GM18507 (cell line): ENCODE results near the gene EFHD2.
"Not testable (repeated sequence)": the region's sequence is repeated elsewhere in the genome, so short reads cannot be mapped to it uniquely, and the experiment has no call there.

Experiments
- DNase-seq: peaks from one replicate; pipeline ENCODE4 v3.0.0; 2011; ENCODE audit warnings: low read depth; ENCODE audit not compliant: insufficient read length; ENCODE audit errors: extremely low spot score
- FAIRE-seq: peaks from 2 replicates; lab custom pipeline; 2011; peaks lifted over from hg19 to GRCh38; lab: Jason Lieb, UNC

The EFHD2 gene

GRCh38 chr1:15385420-15385819 lies 24.3 kb upstream of the EFHD2 start:
- FAIRE-seq: no peak
- DNase-seq: no peak

DNA sequence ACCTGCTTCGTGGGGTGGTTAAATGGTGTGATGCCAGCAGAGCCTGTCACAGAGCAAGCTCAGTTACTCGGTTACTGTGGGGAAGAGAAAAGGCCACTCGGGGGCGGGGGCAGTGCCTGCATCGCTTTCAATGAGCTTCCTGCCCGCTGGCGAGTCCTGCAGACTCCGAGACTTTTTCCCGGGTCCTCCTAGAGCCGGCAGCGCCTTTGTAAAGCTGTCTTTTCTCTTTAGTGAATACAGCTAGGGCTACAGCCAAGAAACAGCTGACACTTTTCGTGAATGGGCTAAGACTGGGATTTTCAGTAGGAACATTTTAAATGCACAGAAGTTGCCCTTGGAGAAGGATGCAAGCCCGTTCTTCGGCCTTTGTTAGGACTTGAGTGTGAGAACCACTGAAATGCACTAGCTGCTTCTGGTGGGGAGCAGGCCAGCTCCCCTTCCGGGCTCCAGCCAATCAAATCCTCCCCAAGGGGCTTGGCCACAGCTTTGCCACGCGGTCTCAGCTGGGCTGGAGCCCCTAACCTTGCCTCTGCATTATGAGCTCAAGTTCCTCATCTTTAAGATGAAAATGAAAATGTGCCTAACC lies 23.4 kb upstream of the EFHD2 start:
- DNase-seq: no peak
- no peak for FAIRE-seq

GRCh38 chr1:15388201-15388880 lies 21.3 kb upstream of the EFHD2 start:
- FAIRE-seq (no peak), DNase-seq (no peak)

DNA sequence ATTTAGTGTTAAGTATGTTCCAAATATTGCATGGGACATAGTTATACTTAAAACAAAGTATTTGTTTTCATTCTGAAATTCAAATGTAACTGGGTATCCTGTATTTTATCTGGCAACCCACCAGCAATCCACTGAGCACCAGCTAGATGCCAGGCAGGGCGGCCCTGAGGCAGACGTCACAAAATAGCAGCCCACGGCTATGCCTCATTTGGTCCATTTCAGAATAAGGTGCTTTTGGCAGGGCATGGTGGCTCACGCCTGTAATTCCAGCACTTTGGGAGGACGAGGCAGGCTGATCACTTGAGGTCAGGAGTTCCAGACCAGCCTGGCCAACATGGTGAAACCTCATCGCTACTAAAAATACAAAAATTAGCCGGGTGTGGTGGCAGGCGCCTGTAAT lies 19.9 kb upstream of the EFHD2 start:
- not testable (repeated sequence) for DNase-seq, FAIRE-seq

DNA sequence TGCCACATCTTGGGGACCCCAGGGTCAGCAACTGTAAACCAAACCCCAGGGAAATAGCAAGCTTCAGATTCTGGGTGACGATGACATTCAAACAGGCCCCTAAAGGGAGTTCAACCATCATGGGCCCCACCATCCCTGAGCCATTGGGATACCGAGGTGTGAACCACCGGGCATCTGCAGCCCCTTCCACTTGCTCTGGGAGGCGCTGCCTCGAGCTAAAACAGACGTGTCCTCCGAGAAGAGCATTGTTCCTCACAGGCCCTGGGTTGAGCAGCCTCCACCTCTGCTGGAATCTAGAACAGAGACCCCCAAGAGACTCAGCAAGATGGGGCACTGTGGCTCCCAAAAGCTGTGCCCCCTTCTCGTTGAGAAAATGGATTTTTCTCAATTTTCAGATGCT lies 19.0 kb upstream of the EFHD2 start:
- DNase-seq (no peak), FAIRE-seq (no peak)

- DNase-seq (no peak), FAIRE-seq (no peak)
These were observed 18.3 kb upstream of the EFHD2 start for GRCh38 chr1:15391366-15391765.

DNA sequence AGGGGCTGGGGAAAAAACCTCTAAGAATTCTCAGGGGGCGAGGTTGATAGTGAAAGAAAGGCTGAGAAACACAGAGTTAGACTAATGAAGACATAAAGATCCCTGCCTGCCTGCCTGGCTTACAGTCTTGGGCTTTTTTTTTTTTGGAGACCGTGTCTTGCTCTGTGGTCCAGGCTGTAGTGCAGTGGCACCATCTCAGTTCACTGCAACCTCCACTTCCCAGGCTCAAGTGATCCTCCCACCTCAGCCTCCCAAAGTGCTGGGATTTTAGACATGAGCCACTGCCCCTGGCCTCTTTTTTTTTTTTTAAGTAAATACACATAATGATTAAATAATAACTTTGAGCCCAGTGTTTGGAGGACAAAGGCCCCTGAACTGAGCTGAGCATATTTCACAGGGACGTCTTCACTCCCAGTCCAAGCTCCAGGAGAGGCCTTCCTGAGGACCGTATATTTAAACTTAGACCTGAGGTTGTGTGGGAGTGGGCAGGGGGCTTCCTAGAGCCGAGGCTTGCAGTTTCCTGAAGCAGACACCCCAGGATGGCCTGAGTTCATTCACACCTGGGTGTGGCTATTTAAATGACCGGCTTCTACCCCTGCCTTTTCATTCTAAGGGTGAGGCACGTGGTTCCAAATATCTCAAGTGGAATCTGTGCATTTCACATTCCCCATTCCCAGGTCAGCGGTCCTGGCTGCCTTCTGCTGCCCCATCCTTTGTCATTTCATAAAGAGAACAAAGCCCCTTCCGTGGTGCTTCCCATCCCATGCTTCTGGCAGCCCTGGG lies 16.0 kb upstream of the EFHD2 start:
- no peak for FAIRE-seq
- DNase-seq: no peak

- FAIRE-seq: no peak
These were observed 15.4 kb upstream of the EFHD2 start for GRCh38 chr1:15394258-15394690.

GRCh38 chr1:15397236-15397635 lies 12.5 kb upstream of the EFHD2 start:
- FAIRE-seq (no peak), DNase-seq (no peak)

More at GRCh38 chr1:15394258-15394690, 15.4 kb upstream of the EFHD2 start:
- no peak for DNase-seq

DNA sequence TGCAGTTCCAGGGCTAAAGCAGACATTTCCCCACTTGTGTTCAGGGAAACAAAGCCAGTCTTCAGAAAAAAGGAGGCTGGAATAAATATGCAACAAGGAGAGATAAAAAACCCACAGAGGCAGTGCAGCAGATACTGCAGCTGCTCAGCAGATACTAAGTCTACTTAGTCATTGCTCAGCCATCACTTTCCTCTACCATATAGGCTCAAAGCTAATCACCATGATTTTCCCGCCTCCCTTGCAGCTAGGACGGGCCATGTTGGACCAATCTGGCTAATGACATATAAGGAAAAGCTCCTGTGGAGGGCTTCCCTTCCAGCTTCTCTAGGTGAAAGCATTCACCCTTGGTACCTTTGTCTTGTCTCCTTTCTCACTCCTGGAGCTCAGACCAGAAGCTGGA lies 10.0 kb upstream of the EFHD2 start:
- DNase-seq (no peak), FAIRE-seq (no peak)

- no peak for FAIRE-seq
These were observed 9.1 kb upstream of the EFHD2 start for GRCh38 chr1:15400627-15401026.

DNA sequence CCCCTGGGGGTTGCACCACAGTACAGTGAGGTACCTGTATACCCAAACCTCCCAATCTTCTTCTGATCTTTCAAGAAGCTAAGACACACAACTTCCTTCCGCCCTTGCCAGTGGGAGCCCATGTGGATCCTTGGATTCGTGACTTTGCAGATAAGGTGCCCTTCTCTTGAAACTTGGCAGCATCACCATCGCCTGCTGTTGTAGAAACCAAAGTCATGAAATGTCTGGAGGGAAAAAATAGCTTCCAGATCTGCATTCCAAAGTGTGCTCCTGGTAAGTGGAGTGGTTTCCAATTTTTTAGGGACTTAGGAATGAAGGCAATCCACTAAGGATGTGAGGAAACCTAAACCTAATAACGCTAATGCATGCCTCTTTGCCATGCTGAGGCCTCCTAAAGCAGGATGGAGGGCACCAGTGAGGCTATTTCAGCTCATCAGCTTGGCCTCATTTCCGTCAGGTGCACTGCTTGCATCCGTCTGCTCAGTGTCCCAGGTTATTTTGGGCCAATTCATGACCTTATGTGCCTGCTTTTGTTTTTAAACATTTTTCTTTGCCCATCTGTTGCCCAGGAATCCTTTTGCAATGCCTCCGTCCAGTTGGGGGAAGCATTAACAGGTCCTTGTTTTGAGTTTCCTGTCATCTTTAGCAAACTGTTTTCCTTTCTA lies 8.2 kb upstream of the EFHD2 start:
- FAIRE-seq (no peak), DNase-seq (no peak)

More at GRCh38 chr1:15400627-15401026, 9.1 kb upstream of the EFHD2 start:
- DNase-seq: no peak

- DNase-seq: no peak
- FAIRE-seq: no peak
These were observed 6.8 kb upstream of the EFHD2 start for GRCh38 chr1:15402809-15403450.

DNA sequence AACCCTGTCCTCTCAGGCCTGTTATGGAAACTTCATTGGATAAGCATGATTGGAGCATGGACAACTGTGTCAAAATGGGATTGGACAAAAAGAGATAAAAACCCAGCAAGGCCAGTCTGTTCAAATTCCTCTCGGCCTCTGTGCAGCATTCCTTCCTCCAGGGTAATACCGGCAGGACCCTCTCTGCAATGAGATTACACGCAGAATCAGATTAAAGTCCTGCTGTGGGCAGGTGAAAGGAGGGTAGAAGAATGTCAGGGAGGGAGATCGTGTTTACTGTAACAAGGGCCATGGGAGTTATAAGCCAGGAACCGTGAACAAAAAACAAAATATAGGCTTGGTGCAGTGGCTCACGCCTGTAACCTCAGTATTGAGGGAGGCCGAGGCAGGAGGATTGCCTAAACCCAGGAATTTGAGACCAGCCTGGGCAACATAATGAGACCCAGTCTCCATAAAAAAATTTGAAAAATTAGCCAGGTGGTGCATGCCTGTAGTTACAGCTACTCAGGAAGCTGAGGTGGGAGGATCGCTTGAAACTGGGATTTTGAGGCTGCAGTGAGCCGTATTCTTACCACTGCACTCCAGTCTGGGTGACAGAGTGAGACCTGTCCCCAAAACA lies 5.6 kb upstream of the EFHD2 start:
- FAIRE-seq: no peak

GRCh38 chr1:15405106-15405850 lies 4.4 kb upstream of the EFHD2 start:
- FAIRE-seq (no peak), DNase-seq (no peak)

More for the DNA sequence above, 5.6 kb upstream of the EFHD2 start:
- DNase-seq: no peak

GRCh38 chr1:15406614-15407559 lies 2.8 kb upstream of the EFHD2 start:
- no peak for FAIRE-seq

DNA sequence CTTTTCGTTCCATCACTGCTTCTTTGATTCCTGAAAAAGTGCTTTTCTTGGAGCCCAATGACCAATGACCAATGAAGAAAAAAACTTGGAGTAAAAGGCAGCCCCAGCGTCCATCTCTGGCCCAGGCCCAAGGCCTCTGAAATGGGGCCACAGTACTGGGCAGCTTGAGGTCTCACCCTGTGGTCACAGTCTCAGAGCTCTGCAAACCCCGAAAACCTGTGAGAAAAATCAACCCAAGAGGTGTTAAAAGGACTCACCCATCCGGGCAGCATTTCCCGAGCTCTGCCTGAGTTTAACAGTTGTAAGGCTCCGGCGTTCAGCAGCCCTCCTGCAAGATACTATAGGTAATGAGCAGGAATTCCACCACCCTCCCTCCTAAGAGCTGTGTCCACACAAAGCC lies 2.1 kb upstream of the EFHD2 start:
- no peak for FAIRE-seq
- DNase-seq: no peak

More at GRCh38 chr1:15406614-15407559, 2.8 kb upstream of the EFHD2 start:
- DNase-seq: no peak
